ENCODE results near the gene ATP5MC3. TPM values are rescaled to one million over a fixed set of nuclear protein-coding genes. Genes with fewer than 3 reads are reported as not detected.
A peak's percentile ranks its signal among the peaks of the same experiment; 100 is the strongest.

ATP5MC3 gene
- total and polyA plus RNA-seq, 8 donors, result 36.8 to 118 (median 66.2) TPM

DNA sequence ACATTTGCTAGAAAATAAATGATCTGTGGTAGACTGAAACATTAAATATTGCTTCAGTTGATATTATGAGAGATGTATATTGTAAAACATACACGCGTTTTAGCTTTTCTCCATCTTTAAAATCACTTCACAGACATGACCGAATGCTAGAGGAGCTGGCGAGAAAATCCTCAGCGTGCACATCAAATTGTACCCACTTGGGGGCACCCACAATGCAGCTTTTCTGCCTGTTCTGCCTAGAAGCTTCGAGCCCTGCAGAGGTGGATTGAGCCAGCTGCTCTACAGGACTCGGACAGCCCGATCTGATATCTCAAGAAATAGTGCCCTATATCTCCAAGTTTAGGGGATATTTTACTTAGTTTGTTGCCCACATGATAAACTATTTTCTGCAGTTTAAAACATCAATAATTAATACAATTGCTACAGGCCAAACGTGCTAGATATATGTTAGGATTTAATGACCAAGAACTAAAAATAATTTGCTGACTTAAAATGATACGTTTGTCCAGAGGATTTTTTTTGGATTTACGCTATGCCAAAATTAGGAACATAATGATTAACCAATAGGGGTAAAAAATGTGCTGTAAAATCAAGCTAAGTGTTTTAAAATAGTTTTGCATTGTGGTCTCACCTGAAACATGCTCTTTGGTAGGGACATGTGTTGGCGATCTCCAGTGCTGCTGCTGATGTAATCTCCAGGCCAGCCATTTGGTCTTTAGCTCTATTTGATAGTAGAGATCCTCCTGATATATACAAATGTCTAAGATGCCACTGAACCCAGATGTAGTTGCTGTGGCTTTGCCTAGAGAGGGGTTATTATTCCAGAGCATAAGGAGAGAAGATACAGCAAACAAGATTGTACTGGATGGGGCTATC lies 22.3 kb upstream of the ATP5MC3 start:
- no peaks in the 10 kb centered on the region for H3K9me3 ChIP-seq
- H3K4me3 ChIP-seq, result no peak overlapping the region
- intact Hi-C loops (cut with DNase I), result no loop called here
- no peaks in the 10 kb centered on the region for H3K4me1 ChIP-seq
- H3K27me3 ChIP-seq, result peaks cover 0 to 4% (median 0%) of the 10 kb centered on the region in 4 donors
- WGBS, 2 donors, result 22 to 26% methylated on average over 12 of the region's 12 CpGs
- ATAC-seq, result peak; percentile 78 to 100 (median 98)
- no peaks in the 10 kb centered on the region for H3K36me3 ChIP-seq
- no peak for FAIRE-seq
- H3K27ac ChIP-seq, result no peak overlapping the region
- peak; percentile 37 to 70 (median 52) for DNase-seq
- TF ChIP-seq, protein P1, sequence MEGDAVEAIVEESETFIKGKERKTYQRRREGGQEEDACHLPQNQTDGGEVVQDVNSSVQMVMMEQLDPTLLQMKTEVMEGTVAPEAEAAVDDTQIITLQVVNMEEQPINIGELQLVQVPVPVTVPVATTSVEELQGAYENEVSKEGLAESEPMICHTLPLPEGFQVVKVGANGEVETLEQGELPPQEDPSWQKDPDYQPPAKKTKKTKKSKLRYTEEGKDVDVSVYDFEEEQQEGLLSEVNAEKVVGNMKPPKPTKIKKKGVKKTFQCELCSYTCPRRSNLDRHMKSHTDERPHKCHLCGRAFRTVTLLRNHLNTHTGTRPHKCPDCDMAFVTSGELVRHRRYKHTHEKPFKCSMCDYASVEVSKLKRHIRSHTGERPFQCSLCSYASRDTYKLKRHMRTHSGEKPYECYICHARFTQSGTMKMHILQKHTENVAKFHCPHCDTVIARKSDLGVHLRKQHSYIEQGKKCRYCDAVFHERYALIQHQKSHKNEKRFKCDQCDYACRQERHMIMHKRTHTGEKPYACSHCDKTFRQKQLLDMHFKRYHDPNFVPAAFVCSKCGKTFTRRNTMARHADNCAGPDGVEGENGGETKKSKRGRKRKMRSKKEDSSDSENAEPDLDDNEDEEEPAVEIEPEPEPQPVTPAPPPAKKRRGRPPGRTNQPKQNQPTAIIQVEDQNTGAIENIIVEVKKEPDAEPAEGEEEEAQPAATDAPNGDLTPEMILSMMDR (IDR thresholded peaks at IDR 0.05), result peak in 3 of 4 donors; percentile 23 to 39 (median 34)

DNA sequence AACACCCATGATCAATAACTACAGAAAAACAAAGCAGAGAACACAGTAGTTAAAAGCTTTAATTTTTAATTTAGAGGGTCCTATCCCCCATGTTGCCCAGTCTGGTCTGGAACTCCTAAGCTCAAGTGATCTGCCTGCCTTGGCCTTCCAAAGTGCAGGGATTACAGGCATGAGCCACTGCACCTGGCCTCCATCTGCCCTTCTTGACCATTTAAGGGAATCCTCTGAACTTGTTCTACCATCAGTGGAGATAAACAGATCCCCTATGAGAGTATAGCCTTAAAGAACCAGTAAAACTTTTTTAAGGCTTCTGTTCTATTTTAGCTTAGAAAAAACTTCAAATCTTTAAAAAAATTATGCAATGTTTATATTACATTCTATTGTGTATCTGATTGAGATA lies 13.5 kb upstream of the ATP5MC3 start:
- Histone ChIP-seq H3K4me3 (no peak overlapping the region), H3K9me3 (no peaks in the 10 kb centered on the region), H3K4me1 (no peaks in the 10 kb centered on the region), H3K27me3 (no peaks in the 10 kb centered on the region), H3K36me3 (no peaks in the 10 kb centered on the region), H3K27ac (no peak overlapping the region)
- intact Hi-C loops (cut with DNase I), result no loop called here
- FAIRE-seq (no peak), DNase-seq (no peak), ATAC-seq (no peak)
- TF ChIP-seq, protein P1 (IDR thresholded peaks at IDR 0.05), result no peak

DNA sequence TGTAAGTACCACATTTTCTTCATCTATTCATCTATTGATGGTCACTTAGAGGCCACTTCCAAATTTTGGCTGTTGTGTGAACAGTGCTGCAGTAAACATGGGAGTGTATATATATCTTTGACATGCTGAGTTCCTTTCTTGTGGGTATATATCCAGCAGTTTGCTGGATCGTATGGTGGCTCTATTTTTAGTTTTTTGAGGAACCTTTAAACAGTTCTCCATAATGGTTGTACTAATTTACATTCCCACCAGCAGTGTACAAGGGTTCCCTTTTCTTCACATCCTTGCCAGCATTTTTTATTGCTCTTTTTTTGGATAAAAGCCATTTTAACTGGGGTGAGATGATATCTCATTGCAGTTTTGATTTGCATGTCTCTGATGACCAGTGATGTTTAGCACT lies 7.3 kb upstream of the ATP5MC3 start:
- no peak for FAIRE-seq
- H3K4me3 ChIP-seq, result no peak overlapping the region
- no peak for DNase-seq
- 56 to 74% methylated on average over 1 of the region's 1 CpG for WGBS, 2 donors
- H3K9me3 ChIP-seq, result no peaks in the 10 kb centered on the region
- H3K4me1 ChIP-seq, result no peaks in the 10 kb centered on the region
- TF ChIP-seq, protein P1 (IDR thresholded peaks at IDR 0.05), result no peak
- no peak for ATAC-seq
- H3K27ac ChIP-seq, result no peak overlapping the region
- H3K36me3 ChIP-seq, result no peaks in the 10 kb centered on the region
- no peaks in the 10 kb centered on the region for H3K27me3 ChIP-seq
- intact Hi-C loops (cut with DNase I), result no loop called here

DNA sequence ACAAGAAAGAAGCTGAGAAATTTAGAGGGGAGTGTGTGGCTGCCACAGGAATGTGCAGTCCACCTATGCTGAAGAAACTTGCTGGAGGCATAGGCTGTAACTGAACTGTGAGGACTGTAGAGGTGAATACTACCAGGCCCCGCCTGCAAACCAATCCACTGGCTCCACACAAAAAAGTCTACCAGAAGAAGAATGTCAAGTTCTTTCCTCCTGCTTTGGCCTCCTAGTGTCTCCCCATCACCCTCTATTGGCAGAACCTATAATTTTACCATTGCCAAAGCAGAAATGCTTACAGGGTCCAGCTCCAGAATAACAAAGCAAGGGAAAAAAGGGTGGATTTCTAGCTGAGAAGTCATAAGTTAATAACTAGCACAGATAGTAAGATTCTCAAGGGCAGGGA lies 5.9 kb upstream of the ATP5MC3 start:
- Histone ChIP-seq H3K27ac (no peak overlapping the region), H3K27me3 (no peaks in the 10 kb centered on the region), H3K36me3 (no peaks in the 10 kb centered on the region), H3K4me3 (no peak overlapping the region), H3K4me1 (no peaks in the 10 kb centered on the region), H3K9me3 (no peaks in the 10 kb centered on the region)
- WGBS, 2 donors, result 97 to 100% methylated on average over 1 of the region's 1 CpG
- TF ChIP-seq, protein P1 (IDR thresholded peaks at IDR 0.05), result no peak
- ATAC-seq (peak in 1 of 4 donors; percentile 24), DNase-seq (no peak), FAIRE-seq (no peak)
- intact Hi-C loops (cut with DNase I), result no loop called here

DNA sequence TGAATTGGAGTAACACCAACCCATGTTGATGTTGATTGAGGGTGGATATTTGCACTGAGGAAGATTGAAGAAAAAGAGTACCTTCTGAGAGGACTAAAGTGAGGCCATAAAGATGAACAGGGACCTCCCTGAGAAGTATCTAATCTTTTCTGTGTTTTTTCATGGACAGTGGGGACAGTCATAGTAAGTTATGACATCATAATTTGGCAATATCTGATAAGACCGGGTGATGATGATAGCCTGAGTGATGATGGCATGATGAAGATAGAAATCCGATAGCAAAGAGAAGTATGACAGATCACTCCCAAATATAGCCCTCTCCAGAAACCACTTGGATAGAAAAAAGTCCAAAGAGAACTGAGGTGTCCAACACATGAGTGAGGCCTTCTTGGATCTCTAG lies 2.2 kb upstream of the ATP5MC3 start:
- H3K27me3 ChIP-seq, result no peaks in the 10 kb centered on the region
- intact Hi-C loops (cut with DNase I), result no loop called here
- 79 to 81% methylated on average over 2 of the region's 2 CpGs for WGBS, 2 donors
- H3K4me1 ChIP-seq, result peaks cover 0 to 9% (median 0%) of the 10 kb centered on the region in 3 donors
- peaks cover 0 to 8% (median 8%) of the 10 kb centered on the region in 3 donors for H3K36me3 ChIP-seq
- FAIRE-seq (no peak), ATAC-seq (no peak), DNase-seq (no peak)
- no peaks in the 10 kb centered on the region for H3K9me3 ChIP-seq
- TF ChIP-seq, protein P1 (IDR thresholded peaks at IDR 0.05), result no peak
- H3K4me3 ChIP-seq, result no peak overlapping the region
- H3K27ac ChIP-seq, result no peak overlapping the region

All from pancreas (tissue), 10 donors.